Body of pancreas (tissue), 4 donors: ENCODE results near the gene EID1. TPM values are rescaled to one million over a fixed set of nuclear protein-coding genes. Genes with fewer than 3 reads are reported as not detected.

Experiments used
- ATAC-seq: fragments of 150-250 bp; one replicate; pipeline ENCODE4 v1.9.1; 2016
- DNase-seq, 4 donors: peaks; one replicate each; pipeline ENCODE4 v3.0.0-alpha.2; 2019
- H3K27ac ChIP-seq, 4 donors: fragments of 200-600 bp; sonication (generic); 1 replicate in 3 of 4; 2 replicates in 1 of 4; pipeline versions ENCODE4 v1.5.1 to v1.6.1; 2016 to 2019; ENCODE audit warnings: mild to moderate bottlenecking in 1 of 4, mixed read lengths in 1 of 4, moderate library complexity in 1 of 4
- H3K27me3 ChIP-seq, 2 donors: fragments of 200-600 bp; sonication (generic); one replicate each; pipeline ENCODE4 v1.6.0; 2016; ENCODE audit warnings: mild to moderate bottlenecking in 1 of 2
- H3K36me3 ChIP-seq, 2 donors: fragments of 200-600 bp; sonication (generic); replicated peaks in 1 of 2; 2 replicates each; pipeline ENCODE4 v1.5.1; 2016; ENCODE audit warnings: low read depth in 2 of 2; ENCODE audit not compliant: insufficient read depth in 1 of 2
- H3K4me1 ChIP-seq: fragments of 200-600 bp; sonication (generic); one replicate; pipeline ENCODE4 v1.6.0; 2016
- H3K4me3 ChIP-seq, 2 donors: fragments of 200-600 bp; sonication (generic); 1 replicate in 1 of 2; 2 replicates in 1 of 2; pipeline ENCODE4 v1.5.1; 2016 to 2019
- H3K9me3 ChIP-seq, 3 donors: fragments of 200-600 bp; sonication (generic); 1 replicate in 2 of 3; 2 replicates in 1 of 3; pipeline ENCODE4 v1.5.1; 2016
- POLR2A ChIP-seq, 3 donors: fragments of 450-650 bp; IDR thresholded peaks; one replicate each; pipeline ENCODE4 v1.6.1; 2016; ENCODE audit warnings: antibody characterized with exemption in 3 of 3, mild to moderate bottlenecking in 2 of 3
- WGBS, 2 donors: methylation state at CpG; one replicate each; pipeline ENCODE4 v1.1.5; 2017; 5-methylcytosine and 5-hydroxymethylcytosine counted together
- intact Hi-C: fragments of 100-400 bp; cut with DNase I; formaldehyde crosslinking; loops from one replicate; pipeline ENCODE4 v1.15.1; 2023
- total RNA-seq, 2 donors: library from RNA; depleted of rRNA; stranded (reverse); fragments of >200 nt; gene quantifications; one replicate each; pipeline ENCODE4 v1.1.0, GENCODE V29; 2016
- TF ChIP-seq, protein P1 (sequence below), 7 experiments: fragments of 450-650 bp in 4 of 7; fragments of 200-600 bp in 3 of 7; sonication (generic) in 3 of 7; IDR thresholded peaks; one replicate each; pipeline ENCODE4 v1.5.1; 2016 to 2019; ENCODE audit warnings: antibody characterized with exemption in 7 of 7

The EID1 gene
- total RNA-seq, 2 donors from 2014 or later = 60.0 to 182 TPM

DNA sequence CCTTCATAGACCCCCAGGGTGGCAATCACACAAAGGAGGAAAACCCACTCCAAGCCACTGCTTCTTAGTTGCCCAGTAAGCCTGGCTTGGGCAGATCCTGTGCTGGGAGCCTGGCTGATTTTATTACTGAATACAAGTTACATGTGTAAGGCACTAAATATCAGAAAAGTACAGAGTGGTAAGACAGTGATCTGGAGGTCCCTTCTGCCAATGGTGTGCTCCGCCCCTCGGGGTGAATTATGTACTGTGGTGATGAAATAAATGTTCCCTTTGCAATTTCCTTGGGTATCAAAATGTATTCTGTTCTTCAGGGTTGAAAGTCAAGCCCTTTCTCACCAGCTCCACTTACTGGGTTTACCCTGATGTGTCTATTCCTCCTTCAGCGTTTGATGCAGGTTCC lies 38.8 kb downstream of the EID1 start:
- Histone ChIP-seq H3K27me3 (no peaks in the 10 kb centered on the region), H3K4me1 (no peaks in the 10 kb centered on the region), H3K27ac (no peak overlapping the region), H3K4me3 (no peak overlapping the region), H3K36me3 (no peaks in the 10 kb centered on the region), H3K9me3 (no peaks in the 10 kb centered on the region)
- intact Hi-C loops = no loop called here
- WGBS, 2 donors = 54 to 69% methylated on average over 3 of the region's 3 CpGs
- TF ChIP-seq POLR2A (IDR thresholded peaks at IDR 0.05) = no peak
- TF ChIP-seq, protein P1, sequence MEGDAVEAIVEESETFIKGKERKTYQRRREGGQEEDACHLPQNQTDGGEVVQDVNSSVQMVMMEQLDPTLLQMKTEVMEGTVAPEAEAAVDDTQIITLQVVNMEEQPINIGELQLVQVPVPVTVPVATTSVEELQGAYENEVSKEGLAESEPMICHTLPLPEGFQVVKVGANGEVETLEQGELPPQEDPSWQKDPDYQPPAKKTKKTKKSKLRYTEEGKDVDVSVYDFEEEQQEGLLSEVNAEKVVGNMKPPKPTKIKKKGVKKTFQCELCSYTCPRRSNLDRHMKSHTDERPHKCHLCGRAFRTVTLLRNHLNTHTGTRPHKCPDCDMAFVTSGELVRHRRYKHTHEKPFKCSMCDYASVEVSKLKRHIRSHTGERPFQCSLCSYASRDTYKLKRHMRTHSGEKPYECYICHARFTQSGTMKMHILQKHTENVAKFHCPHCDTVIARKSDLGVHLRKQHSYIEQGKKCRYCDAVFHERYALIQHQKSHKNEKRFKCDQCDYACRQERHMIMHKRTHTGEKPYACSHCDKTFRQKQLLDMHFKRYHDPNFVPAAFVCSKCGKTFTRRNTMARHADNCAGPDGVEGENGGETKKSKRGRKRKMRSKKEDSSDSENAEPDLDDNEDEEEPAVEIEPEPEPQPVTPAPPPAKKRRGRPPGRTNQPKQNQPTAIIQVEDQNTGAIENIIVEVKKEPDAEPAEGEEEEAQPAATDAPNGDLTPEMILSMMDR (IDR thresholded peaks at IDR 0.05) = no peak
- ATAC-seq (no peak), DNase-seq (no peak)

DNA sequence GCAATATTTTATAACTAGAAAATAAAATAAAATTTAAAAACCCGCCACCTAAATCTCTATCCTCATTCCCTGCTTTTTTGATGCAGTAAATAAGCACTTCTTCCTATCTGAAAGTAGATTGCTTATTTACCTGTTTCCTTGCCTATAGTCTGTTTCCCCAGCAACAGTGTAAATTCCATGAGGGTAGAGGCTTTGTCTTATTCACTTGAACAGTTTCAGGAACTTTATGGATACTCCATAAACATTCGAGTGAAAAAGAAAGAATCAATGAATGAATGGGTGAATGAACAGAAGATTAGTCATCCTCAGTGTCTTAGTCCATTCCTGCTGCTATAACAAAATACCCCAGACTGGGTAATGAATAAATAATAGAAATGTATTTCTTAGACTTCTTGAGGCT lies 44.1 kb downstream of the EID1 start:
- ATAC-seq (no peak), DNase-seq (no peak)
- intact Hi-C loops = no loop called here
- Histone ChIP-seq H3K27ac (no peak overlapping the region), H3K36me3 (no peaks in the 10 kb centered on the region), H3K9me3 (no peaks in the 10 kb centered on the region), H3K4me1 (no peaks in the 10 kb centered on the region), H3K27me3 (no peaks in the 10 kb centered on the region), H3K4me3 (no peak overlapping the region)
- TF ChIP-seq POLR2A (IDR thresholded peaks at IDR 0.05) = no peak
- TF ChIP-seq, protein P1 (IDR thresholded peaks at IDR 0.05) = no peak
- WGBS, 2 donors = 75 to 78% methylated on average over 2 of the region's 2 CpGs

DNA sequence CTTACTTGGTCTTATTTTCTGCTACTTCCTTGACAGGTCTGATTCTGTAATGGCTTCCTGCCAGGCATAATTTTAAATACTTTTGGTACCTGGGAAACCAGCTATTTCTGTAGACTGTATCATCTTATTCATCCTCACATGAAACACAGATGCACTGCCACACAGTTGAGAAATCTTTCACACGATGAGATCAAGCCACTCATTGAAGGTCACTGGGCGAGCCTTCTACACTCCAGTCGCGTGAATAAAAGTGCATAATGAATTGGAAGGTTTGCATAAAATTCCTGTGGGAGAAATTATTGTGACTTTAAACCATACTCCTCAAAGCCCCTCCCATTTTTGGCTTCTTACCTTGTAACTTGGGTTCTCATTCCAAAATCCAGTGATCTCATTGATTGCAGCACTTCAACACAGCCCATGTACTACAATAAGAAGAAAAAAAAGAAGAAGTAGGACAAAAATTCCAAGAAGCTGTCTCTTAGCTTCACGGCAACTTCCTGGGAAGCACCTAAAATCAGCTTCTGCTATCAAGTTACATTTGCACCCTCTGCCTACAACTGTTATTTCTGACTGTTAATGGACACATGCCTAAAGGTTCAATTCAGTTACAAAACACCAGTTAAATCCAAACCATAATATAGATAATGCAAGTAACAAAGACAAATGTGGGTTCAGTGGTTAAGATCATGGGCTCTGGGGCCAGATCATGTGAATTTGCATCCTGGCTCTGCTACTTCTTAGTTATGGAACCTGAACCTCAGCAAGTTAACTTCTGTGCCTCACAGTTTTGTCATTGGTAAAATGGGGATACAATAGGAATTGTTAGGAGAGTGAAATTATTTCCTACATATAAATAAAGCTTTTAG lies 46.8 kb downstream of the EID1 start:
- H3K4me1 ChIP-seq = no peaks in the 10 kb centered on the region
- ATAC-seq = no peak

DNA sequence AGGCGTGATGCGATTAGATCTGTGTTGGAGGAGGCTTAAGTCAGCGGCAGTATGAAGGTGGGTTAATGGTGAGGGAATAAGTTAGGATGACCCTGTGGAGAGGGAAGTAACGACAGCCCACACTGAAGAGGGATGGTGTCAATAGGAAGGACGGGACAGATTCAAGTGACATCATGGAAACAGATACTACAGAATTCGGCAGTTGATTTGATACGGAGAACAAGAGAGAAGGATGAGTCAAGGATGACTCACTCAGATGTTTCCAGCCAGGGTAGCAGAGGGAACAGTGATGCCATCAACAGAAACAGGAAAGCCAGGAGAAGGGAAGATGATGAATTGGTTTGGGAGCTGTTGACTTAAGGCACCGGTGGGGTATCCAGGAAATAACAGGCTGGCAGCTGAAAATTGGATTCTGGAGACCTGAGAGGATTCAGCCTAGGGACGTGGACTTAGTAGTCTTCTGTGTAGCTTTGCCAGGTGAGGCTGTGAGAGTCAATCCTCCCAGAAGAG lies 47.8 kb downstream of the EID1 start:
- intact Hi-C loops = no loop called here
- Histone ChIP-seq H3K36me3 (no peaks in the 10 kb centered on the region), H3K9me3 (no peaks in the 10 kb centered on the region), H3K27ac (no peak overlapping the region), H3K4me1 (no peaks in the 10 kb centered on the region), H3K4me3 (no peak overlapping the region), H3K27me3 (no peaks in the 10 kb centered on the region)
- WGBS, 2 donors = 56 to 57% methylated on average over 9 of the region's 9 CpGs
- DNase-seq (no peak), ATAC-seq (no peak)
- TF ChIP-seq, protein P1 (IDR thresholded peaks at IDR 0.05) = no peak
- TF ChIP-seq POLR2A (IDR thresholded peaks at IDR 0.05) = no peak

More for the DNA sequence above, 46.8 kb downstream of the EID1 start:
- no peak for TF ChIP-seq POLR2A (IDR thresholded peaks at IDR 0.05)
- TF ChIP-seq, protein P1 (IDR thresholded peaks at IDR 0.05) = no peak
- Histone ChIP-seq H3K36me3 (no peaks in the 10 kb centered on the region), H3K4me3 (no peak overlapping the region), H3K27me3 (no peaks in the 10 kb centered on the region), H3K27ac (no peak overlapping the region), H3K9me3 (no peaks in the 10 kb centered on the region)
- DNase-seq = no peak
- intact Hi-C loops = no loop called here
- 67 to 68% methylated on average over 5 of the region's 5 CpGs for WGBS, 2 donors
